HepG2 (cell line): ENCODE measurements around the gene PEAK3. TPM values are rescaled to one million over a fixed set of nuclear protein-coding genes. Genes with fewer than 3 reads are reported as not detected.

ENCODE experiments used
- AGO1 ChIP-seq: fragments of 200-400 bp; formaldehyde crosslinking; IDR thresholded peaks from 2 replicates; pipeline ENCODE4 v1.6.1; 2017; ENCODE audit warnings: mild to moderate bottlenecking, low read depth, low read length, moderate library complexity; ENCODE audit not compliant: poor library complexity, severe bottlenecking
- ERF ChIP-seq: IDR thresholded peaks from 2 replicates; pipeline ENCODE4 v1.6.1; 2018; ENCODE audit warnings: missing biosample characterization, missing genetic modification reagents
- HDAC2 ChIP-seq: sonication (generic); formaldehyde crosslinking; IDR thresholded peaks from 2 replicates; pipeline ENCODE4 v1.4.0; 2020; ENCODE audit warnings: missing genetic modification reagents
- HMGXB4 ChIP-seq, 2 experiments: sonication (generic) in 1 of 2; formaldehyde crosslinking in 1 of 2; IDR thresholded peaks; 2 replicates each; pipeline versions ENCODE4 v1.4.0 to v1.6.1; 2018 to 2020; ENCODE audit warnings: missing genetic modification reagents in 2 of 2, borderline replicate concordance in 1 of 2, low read depth in 1 of 2, mild to moderate bottlenecking in 1 of 2, missing biosample characterization in 1 of 2
- HNRNPK ChIP-seq: fragments of 200-400 bp; formaldehyde crosslinking; IDR thresholded peaks from 2 replicates; pipeline ENCODE4 v1.6.1; 2018; ENCODE audit warnings: low read length, low read depth, moderate library complexity, mild to moderate bottlenecking; ENCODE audit not compliant: poor library complexity, severe bottlenecking
- KAT8 ChIP-seq: IDR thresholded peaks from 2 replicates; pipeline ENCODE4 v1.6.1; 2016; ENCODE audit warnings: missing genetic modification reagents, missing compliant biosample characterization
- NAIF1 ChIP-seq: sonication (generic); formaldehyde crosslinking; IDR thresholded peaks from 2 replicates; pipeline ENCODE4 v1.5.0; 2020; ENCODE audit warnings: mild to moderate bottlenecking, missing genetic modification reagents, borderline replicate concordance
- NBN ChIP-seq: fragments of 450-650 bp; conservative IDR thresholded peaks from 2 replicates; pipeline ENCODE4 v1.6.1; 2017
- PLRG1 ChIP-seq: fragments of 450-650 bp; conservative IDR thresholded peaks from 2 replicates; pipeline ENCODE4 v1.6.1; 2016
- SPEN ChIP-seq: sonication (generic); formaldehyde crosslinking; IDR thresholded peaks from 2 replicates; pipeline ENCODE4 v1.5.1; 2020; ENCODE audit warnings: low read depth, mild to moderate bottlenecking, missing genetic modification reagents
- U2AF1 ChIP-seq: fragments of 200-400 bp; formaldehyde crosslinking; optimal IDR thresholded peaks from 2 replicates; pipeline ENCODE3; 2017; ENCODE audit warnings: mild to moderate bottlenecking, low read depth, low read length
- ZBTB43 ChIP-seq: sonication (generic); formaldehyde crosslinking; conservative IDR thresholded peaks from 2 replicates; pipeline ENCODE4 v1.4.0; 2020; ENCODE audit warnings: missing genetic modification reagents
- ZNF160 ChIP-seq: sonication (generic); formaldehyde crosslinking; IDR thresholded peaks from 2 replicates; pipeline ENCODE4 v1.8.0; 2022; ENCODE audit warnings: mild to moderate bottlenecking, inconsistent platforms, missing genetic modification reagents
- ZNF556 ChIP-seq: sonication (generic); formaldehyde crosslinking; IDR thresholded peaks from 2 replicates; pipeline ENCODE4 v1.4.0; 2020; ENCODE audit warnings: mild to moderate bottlenecking, missing genetic modification reagents, borderline replicate concordance
- ZNF670 ChIP-seq: sonication (generic); formaldehyde crosslinking; IDR thresholded peaks from 2 replicates; pipeline ENCODE4 v1.8.0; 2022; ENCODE audit warnings: mild to moderate bottlenecking, missing genetic modification reagents, borderline replicate concordance
- ZNF790 ChIP-seq: sonication (generic); formaldehyde crosslinking; IDR thresholded peaks from 2 replicates; pipeline ENCODE4 v1.8.0; 2022; ENCODE audit warnings: missing genetic modification reagents, mild to moderate bottlenecking, borderline replicate concordance
- ZSCAN31 ChIP-seq: sonication (generic); formaldehyde crosslinking; IDR thresholded peaks from 2 replicates; pipeline ENCODE4 v1.5.0; 2020; ENCODE audit warnings: low read depth, mild to moderate bottlenecking, missing genetic modification reagents
- polyA plus RNA-seq, 8 experiments: library from polyadenylated mRNA; depleted of rRNA in 3 of 8; stranded (reverse) in 7 of 8; unstranded in 1 of 8; fragments of >200 nt; fragmentation: Illumina TruSeq in 4 of 8; extraction: Trizol in 4 of 8; gene quantifications; 2 replicates each; pipeline versions ENCODE4 v1.2.1 to v1.2.3, GENCODE V29; 2011 to 2016; ENCODE audit warnings: low read depth in 4 of 8, missing spikeins in 1 of 8, mixed read lengths in 1 of 8; ENCODE audit not compliant: insufficient read depth in 1 of 8
- total RNA-seq, 5 experiments: library from RNA; depleted of rRNA; stranded (reverse); fragments of >200 nt; fragmentation: Illumina TruSeq; extraction: Trizol; gene quantifications; 2 replicates each; pipeline ENCODE4 v1.2.3, GENCODE V29; 2016; ENCODE audit warnings: low read depth in 1 of 5
- TF ChIP-seq, protein P1 (sequence below): sonication (generic); formaldehyde crosslinking; IDR thresholded peaks from 2 replicates; pipeline ENCODE4 v1.4.0; 2020; ENCODE audit warnings: mild to moderate bottlenecking, low read depth, missing genetic modification reagents
- TF ChIP-seq, protein P2 (sequence below): sonication (generic); formaldehyde crosslinking; IDR thresholded peaks from 2 replicates; pipeline ENCODE4 v1.5.1; 2020; ENCODE audit warnings: mild to moderate bottlenecking, moderate library complexity, missing genetic modification reagents
- TF ChIP-seq, protein P3 (sequence below): sonication (generic); formaldehyde crosslinking; IDR thresholded peaks from 2 replicates; pipeline ENCODE4 v1.5.0; 2020; ENCODE audit warnings: mild to moderate bottlenecking, missing genetic modification reagents, moderate library complexity

The PEAK3 gene
- total and polyA plus RNA-seq, 2 of the 13 experiments (the other 11 are each of a cell fraction or from before 2014, with no cell fraction given) = not detected

DNA sequence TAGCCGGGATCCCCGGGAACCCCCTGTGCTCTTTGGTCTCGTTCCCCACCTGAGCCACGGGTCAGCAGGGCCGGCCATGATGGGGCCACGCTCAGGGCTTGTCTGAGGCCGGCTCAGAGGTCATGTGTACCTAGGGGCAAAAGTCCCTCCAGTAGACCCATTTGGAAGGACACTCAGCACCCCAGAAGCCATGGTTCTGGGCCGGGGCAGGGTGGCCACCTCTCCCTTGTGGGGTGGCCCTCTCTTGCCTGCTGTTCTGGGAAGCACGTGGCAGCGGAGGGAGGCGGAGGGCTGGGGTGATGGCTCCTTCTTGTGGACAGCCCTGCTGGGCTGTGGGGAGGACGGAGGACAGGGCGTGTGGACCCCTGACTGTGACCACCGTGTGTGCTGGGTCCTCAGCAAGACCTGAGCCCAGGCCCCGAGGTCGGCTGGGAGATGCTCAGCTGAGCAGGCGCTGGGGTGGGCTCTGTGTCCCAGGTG lies 6.4 kb upstream of the PEAK3 start (continued):
- TF ChIP-seq, protein P1, sequence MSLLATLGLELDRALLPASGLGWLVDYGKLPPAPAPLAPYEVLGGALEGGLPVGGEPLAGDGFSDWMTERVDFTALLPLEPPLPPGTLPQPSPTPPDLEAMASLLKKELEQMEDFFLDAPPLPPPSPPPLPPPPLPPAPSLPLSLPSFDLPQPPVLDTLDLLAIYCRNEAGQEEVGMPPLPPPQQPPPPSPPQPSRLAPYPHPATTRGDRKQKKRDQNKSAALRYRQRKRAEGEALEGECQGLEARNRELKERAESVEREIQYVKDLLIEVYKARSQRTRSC (CRISPR knock-in tag) = no peak
- TF ChIP-seq HMGXB4 (CRISPR knock-in tag; IDR thresholded peaks at IDR 0.05; ENCODE audit: borderline replicate concordance in 1 of 2, low read depth in 1 of 2) = no peak
- TF ChIP-seq NAIF1 (CRISPR knock-in tag) = no peak
- TF ChIP-seq ZNF670 (CRISPR knock-in tag) = no peak
- TF ChIP-seq ZNF790 (CRISPR knock-in tag) = no peak
- peak; percentile 28; the same call in 1 of the 2 replicates for TF ChIP-seq HDAC2
- TF ChIP-seq, protein P2, sequence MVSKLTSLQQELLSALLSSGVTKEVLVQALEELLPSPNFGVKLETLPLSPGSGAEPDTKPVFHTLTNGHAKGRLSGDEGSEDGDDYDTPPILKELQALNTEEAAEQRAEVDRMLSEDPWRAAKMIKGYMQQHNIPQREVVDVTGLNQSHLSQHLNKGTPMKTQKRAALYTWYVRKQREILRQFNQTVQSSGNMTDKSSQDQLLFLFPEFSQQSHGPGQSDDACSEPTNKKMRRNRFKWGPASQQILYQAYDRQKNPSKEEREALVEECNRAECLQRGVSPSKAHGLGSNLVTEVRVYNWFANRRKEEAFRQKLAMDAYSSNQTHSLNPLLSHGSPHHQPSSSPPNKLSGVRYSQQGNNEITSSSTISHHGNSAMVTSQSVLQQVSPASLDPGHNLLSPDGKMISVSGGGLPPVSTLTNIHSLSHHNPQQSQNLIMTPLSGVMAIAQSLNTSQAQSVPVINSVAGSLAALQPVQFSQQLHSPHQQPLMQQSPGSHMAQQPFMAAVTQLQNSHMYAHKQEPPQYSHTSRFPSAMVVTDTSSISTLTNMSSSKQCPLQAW (CRISPR knock-in tag) = 0 out of 2 replicates have a peak, but pooled peaks have one; percentile 72
- TF ChIP-seq HNRNPK = no peak
- TF ChIP-seq NBN = no peak
- TF ChIP-seq ERF (CRISPR knock-in tag) = 0 out of 2 replicates have a peak, but pooled peaks have one; percentile 39
- 0 out of 2 replicates have a peak, but pooled peaks have one; percentile 39 for TF ChIP-seq ZNF556
- TF ChIP-seq, protein P3, sequence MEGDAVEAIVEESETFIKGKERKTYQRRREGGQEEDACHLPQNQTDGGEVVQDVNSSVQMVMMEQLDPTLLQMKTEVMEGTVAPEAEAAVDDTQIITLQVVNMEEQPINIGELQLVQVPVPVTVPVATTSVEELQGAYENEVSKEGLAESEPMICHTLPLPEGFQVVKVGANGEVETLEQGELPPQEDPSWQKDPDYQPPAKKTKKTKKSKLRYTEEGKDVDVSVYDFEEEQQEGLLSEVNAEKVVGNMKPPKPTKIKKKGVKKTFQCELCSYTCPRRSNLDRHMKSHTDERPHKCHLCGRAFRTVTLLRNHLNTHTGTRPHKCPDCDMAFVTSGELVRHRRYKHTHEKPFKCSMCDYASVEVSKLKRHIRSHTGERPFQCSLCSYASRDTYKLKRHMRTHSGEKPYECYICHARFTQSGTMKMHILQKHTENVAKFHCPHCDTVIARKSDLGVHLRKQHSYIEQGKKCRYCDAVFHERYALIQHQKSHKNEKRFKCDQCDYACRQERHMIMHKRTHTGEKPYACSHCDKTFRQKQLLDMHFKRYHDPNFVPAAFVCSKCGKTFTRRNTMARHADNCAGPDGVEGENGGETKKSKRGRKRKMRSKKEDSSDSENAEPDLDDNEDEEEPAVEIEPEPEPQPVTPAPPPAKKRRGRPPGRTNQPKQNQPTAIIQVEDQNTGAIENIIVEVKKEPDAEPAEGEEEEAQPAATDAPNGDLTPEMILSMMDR (CRISPR knock-in tag) = peak; percentile 30; the same call in 1 of the 2 replicates
- 0 out of 2 replicates have a peak, but pooled peaks have one; percentile 22 for TF ChIP-seq KAT8
- TF ChIP-seq ZNF160 (CRISPR knock-in tag) = 0 out of 2 replicates have a peak, but pooled peaks have one; percentile 43
- no peak for TF ChIP-seq PLRG1
- TF ChIP-seq ZBTB43 (CRISPR knock-in tag) = no peak
- TF ChIP-seq SPEN = peak; percentile 73; the same call in 1 of the 2 replicates
- no peak for TF ChIP-seq AGO1
- TF ChIP-seq U2AF1 = no peak
- peak; percentile 41; the same call in 1 of the 2 replicates for TF ChIP-seq ZSCAN31 (CRISPR knock-in tag)
